Activated naive CD8-positive, alpha-beta T cell (primary cell): ENCODE measurements around the gene SKIC3.

Experiments used
- H3K27ac Mint-ChIP-seq: one replicate; pipeline ENCODE4 v1.8.0; 2021; ENCODE audit warnings: mixed read lengths
- H3K27me3 Mint-ChIP-seq: one replicate; pipeline ENCODE4 v1.8.0; 2021; ENCODE audit warnings: mixed read lengths
- H3K36me3 Mint-ChIP-seq: one replicate; pipeline ENCODE4 v1.8.0; 2021; ENCODE audit warnings: mixed read lengths
- H3K4me1 Mint-ChIP-seq: one replicate; pipeline ENCODE4 v1.8.0; 2021; ENCODE audit warnings: low read depth, mixed read lengths
- H3K4me3 Mint-ChIP-seq: one replicate; pipeline ENCODE4 v1.8.0; 2021; ENCODE audit warnings: mild to moderate bottlenecking, mixed read lengths
- H3K9me3 Mint-ChIP-seq: one replicate; pipeline ENCODE4 v1.8.0; 2021; ENCODE audit warnings: low read depth, mixed read lengths

SKIC3 gene

DNA sequence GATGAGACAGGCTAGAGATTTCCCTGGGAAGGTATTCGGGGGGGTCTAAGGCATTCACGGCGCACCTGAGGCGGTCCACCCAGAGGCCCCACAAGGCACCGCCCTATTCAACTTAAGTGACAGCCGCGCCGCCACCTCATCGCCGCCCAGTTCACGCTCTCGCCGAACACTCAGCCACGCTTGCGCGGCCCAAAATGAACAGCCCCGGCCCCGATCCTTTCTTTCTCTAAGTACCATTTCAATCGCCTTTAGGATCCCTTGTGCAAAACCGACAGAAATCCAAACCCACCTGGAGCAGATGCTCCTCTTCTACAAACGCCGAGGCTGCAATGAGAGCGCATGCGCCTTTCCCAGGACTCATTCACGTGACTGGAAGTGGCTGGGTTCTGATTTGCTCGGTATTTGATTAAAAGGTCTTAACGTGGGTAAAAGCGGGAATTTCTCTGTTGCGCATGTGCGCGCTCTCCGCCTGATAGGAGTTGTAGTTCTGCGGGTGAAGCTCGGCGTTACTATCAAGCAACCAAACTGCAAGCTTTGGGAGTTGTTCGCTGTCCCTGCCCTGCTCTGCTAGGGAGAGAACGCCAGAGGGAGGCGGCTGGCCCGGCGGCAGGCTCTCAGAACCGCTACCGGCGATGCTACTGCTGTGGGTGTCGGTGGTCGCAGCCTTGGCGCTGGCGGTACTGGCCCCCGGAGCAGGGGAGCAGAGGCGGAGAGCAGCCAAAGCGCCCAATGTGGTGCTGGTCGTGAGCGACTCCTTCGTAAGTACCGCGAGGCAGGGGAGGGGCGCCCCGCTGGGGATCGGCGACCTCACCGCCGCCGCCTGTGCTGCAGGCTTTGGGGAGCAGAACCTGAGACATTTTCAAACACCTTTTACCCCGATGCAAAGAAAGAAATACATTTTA lies at the start of gene SKIC3, which contains the start of gene ARSK:
TSS of gene SKIC3 (minus strand) at position 331 of the 902 bp plus-strand sequence. CDS start 7,827 bp downstream, outside the sequence.
TSS of gene ARSK (plus strand) at position 455 of the 902 bp plus-strand sequence. CDS start at position 633, 178 bp downstream.
- Mint-ChIP-seq H3K27ac (peak within 1 kb of the TSS; percentile 98), H3K4me3 (peak within 1 kb of the TSS; percentile 96), H3K4me1 (peaks cover 45% of the 10 kb centered on the region), H3K36me3 (peaks cover 8% of the 10 kb centered on the region), H3K27me3 (no peaks in the 10 kb centered on the region), H3K9me3 (no peaks in the 10 kb centered on the region)

DNA sequence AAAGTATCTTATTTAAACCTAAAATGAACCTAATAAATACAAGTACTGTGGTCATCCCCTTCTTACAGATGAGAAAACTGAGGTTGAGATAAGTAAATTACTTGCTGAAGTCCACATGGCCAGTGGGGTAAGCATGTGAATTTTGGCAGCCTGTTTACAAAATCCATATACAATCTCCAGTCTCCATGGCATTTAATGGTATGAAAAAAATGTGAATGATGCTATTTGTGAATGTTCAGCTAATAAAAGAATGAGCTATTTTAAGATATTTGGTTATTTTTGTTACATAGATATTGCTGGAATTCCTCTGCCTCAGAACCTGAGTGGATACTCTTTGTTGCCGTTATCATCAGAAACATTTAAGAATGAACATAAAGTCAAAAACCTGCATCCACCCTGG lies 45.8 kb upstream of the SKIC3 start:
- Mint-ChIP-seq H3K27me3 (no peaks in the 10 kb centered on the region), H3K27ac (no peak overlapping the region), H3K36me3 (peaks cover 10% of the 10 kb centered on the region), H3K9me3 (no peaks in the 10 kb centered on the region), H3K4me3 (no peak overlapping the region), H3K4me1 (no peaks in the 10 kb centered on the region)

DNA sequence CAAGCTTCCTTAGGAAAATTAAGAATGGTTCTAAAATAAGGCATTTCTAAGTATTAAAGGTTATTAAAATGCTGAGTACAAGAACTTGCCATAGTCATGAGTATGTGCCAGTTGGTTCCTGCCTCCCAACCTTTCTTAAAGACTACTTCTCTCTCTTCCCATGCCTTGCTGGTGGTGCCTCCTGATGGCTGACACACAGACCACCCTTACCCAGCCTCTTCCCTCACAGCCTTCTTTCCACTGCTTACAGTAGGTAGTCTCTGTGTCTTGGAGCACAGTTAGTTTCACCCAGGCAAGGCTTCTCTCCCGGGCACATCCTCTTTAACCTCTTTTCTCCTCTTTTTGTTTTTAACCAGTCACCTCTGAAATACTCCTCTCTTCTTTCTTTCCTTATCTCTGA lies 44.5 kb upstream of the SKIC3 start:
- Mint-ChIP-seq H3K27me3 (no peaks in the 10 kb centered on the region), H3K4me3 (no peak overlapping the region), H3K36me3 (peaks cover 10% of the 10 kb centered on the region), H3K4me1 (no peaks in the 10 kb centered on the region), H3K9me3 (no peaks in the 10 kb centered on the region), H3K27ac (no peak overlapping the region)

DNA sequence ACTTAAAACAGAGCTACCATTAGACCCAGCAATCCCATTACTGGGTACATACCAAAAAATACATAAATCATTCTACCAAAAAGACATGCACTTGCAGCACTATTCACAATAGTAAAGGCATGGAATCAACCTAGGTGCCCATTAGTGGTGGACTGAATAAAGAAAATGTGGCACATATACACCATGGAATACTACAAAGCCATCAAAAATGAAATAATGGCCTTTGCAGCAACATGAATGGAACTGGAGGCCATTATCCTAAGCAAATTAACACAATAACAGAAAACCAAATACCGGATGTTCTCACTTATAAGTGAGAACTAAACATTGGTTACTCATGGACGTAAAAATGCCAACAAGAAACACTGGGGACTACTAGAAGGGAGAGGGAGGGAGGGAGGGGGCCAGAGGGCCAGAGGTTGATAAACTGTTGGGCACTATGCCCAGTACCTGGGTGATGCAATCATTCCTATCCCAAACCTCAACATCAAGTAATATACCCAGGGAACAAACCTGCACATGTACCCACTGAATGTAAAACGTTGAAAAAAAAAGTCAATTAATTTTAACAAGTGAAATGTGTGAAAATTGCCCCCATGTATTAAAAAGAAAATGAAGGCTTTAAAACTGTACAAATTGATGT lies 40.6 kb upstream of the SKIC3 start:
- Mint-ChIP-seq H3K36me3 (peaks cover 11% of the 10 kb centered on the region), H3K27me3 (no peaks in the 10 kb centered on the region), H3K4me3 (no peak overlapping the region), H3K27ac (no peak overlapping the region), H3K9me3 (no peaks in the 10 kb centered on the region), H3K4me1 (peaks cover 17% of the 10 kb centered on the region)

DNA sequence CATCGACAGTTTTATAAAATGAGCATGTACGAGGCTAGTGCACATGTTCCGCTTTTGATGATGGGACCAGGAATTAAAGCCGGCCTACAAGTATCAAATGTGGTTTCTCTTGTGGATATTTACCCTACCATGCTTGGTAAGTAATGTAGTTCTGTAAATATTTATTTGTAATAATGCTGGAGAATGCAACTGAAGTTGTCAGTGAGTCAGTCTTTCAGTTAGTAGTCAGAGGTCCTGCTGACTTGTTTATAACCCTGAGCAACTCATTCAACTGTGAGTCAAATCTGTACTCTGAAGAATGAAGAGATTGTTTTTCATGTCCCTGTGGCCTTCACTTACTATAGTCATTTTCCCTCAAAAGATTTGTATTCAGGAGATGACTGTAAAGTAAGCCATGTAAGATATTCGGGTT lies 36.7 kb upstream of the SKIC3 start:
- H3K27me3 Mint-ChIP-seq: no peaks in the 10 kb centered on the region
- H3K4me1 Mint-ChIP-seq: peaks cover 22% of the 10 kb centered on the region
- peak overlapping the region; percentile 22 for H3K27ac Mint-ChIP-seq

DNA sequence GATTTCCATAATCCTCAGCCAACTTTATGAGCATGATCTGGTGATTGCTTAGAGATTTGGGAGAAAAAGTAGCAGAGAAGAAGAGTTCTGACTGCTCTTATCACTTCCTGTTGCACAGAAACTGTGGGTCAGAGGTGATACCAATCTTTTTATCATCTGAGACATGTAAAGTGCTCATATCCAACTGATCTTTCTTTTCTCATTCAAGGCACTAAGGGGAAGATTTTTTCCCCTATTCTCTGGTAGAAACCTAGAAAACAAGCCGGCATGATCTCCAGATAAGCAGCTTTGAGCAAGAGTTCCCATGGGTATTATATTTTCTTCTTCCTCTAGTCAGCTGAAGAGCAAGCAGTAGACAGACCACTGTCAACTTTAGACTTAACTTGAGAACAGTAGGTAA lies 36.1 kb upstream of the SKIC3 start:
- H3K27ac Mint-ChIP-seq: peak overlapping the region; percentile 59
- H3K27me3 Mint-ChIP-seq: no peaks in the 10 kb centered on the region
- H3K4me3 Mint-ChIP-seq: no peak overlapping the region
- H3K4me1 Mint-ChIP-seq: peaks cover 22% of the 10 kb centered on the region
- H3K36me3 Mint-ChIP-seq: peaks cover 11% of the 10 kb centered on the region
- no peaks in the 10 kb centered on the region for H3K9me3 Mint-ChIP-seq

More for the DNA sequence above, 36.7 kb upstream of the SKIC3 start:
- Mint-ChIP-seq H3K4me3 (no peak overlapping the region), H3K9me3 (no peaks in the 10 kb centered on the region), H3K36me3 (peaks cover 11% of the 10 kb centered on the region)

DNA sequence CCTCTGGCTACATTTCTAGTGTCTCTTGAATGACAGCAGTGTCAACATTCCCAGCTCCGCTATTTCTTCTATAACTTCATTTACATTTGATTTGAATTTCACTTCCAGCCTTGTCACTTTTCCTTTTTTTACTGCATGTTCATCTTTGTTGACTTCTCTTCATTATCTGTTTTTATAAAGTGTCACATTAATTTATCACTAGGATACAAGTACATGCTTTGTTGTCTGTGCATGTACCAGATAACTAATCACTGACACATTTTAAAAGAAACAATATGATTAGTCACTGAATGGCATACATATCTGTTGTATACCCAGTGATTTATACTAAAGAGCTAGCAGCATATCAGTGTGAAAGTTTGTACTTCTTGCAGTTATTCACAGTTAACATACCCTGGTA lies 29.2 kb upstream of the SKIC3 start:
- H3K4me3 Mint-ChIP-seq: no peak overlapping the region
- no peak overlapping the region for H3K27ac Mint-ChIP-seq
- H3K36me3 Mint-ChIP-seq: peaks cover 10% of the 10 kb centered on the region
- H3K9me3 Mint-ChIP-seq: no peaks in the 10 kb centered on the region
- no peaks in the 10 kb centered on the region for H3K27me3 Mint-ChIP-seq
- H3K4me1 Mint-ChIP-seq: no peaks in the 10 kb centered on the region

DNA sequence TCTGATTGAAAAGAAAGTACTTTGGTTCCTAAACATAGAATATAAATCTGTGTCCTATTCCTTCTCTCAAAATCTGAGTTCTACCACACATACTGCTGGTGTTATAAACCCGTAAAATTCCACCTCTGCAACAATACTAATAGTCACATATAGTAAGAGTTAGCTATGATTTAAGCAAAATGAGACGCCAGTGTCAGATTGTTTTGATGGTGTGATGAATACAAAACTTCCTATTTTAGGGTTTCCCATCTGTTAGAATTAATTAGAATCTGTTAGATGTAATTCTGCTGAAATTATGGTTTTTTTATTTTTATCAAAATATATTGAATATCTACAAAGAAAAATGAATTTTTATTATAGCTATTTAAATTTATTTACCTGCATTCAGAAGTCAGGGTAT lies 26.8 kb upstream of the SKIC3 start:
- Mint-ChIP-seq H3K9me3 (no peaks in the 10 kb centered on the region), H3K4me3 (no peak overlapping the region)

DNA sequence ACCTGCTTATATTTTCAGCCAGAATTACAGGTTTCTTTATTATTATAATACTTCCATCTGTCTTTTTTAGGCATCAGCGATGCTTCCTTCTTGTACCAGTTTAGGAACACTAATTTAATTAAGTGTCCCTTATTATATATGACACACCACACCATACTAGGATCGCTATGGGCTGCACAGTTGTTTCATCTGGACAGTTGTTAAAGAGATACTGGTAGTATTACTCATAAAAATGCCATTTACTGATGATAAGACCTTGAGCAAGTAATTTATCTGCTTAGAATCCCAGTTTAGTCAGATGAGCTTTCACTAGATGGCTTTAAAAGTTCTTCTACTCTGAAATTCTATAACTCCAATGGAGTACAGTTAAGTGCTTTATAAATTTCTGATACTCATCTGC lies 17.2 kb upstream of the SKIC3 start:
- no peaks in the 10 kb centered on the region for H3K27me3 Mint-ChIP-seq
- no peak overlapping the region for H3K27ac Mint-ChIP-seq
- H3K9me3 Mint-ChIP-seq: no peaks in the 10 kb centered on the region
- H3K4me3 Mint-ChIP-seq: no peak overlapping the region
- peaks cover 43% of the 10 kb centered on the region for H3K36me3 Mint-ChIP-seq
- no peaks in the 10 kb centered on the region for H3K4me1 Mint-ChIP-seq

More for the DNA sequence above, 26.8 kb upstream of the SKIC3 start:
- Mint-ChIP-seq H3K4me1 (no peaks in the 10 kb centered on the region), H3K27ac (no peak overlapping the region), H3K36me3 (peaks cover 8% of the 10 kb centered on the region), H3K27me3 (no peaks in the 10 kb centered on the region)

DNA sequence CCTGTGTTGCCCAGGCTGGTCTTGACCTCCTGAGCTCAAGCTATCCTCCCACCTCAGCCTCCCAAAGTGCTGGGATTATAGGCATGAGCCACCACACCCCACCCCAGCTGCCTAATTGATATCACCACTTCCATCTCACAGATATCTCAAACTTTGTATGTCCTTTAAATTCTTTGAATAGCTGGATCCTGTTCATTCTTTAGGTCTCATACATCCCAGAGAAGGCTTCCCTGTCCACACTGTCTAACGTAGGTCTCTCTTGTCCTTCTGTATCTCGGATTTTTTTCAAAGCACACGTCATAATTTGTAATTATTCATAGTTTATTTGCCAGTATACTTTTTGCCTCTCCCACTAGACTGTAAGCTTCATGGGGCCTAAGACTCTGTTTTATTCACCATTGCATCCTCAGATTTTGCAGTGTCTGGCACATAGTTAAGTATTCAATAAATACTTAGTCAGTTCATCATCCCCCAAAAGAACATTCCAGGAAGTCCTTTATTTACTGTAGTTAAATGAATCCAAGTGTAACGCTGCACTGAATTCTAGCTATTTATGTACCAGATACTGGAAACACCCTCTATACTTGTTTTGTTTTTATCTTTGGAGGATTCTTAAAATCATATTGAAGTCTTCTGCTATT lies 10.6 kb upstream of the SKIC3 start:
- Mint-ChIP-seq H3K36me3 (peaks cover 25% of the 10 kb centered on the region), H3K9me3 (no peaks in the 10 kb centered on the region), H3K27me3 (no peaks in the 10 kb centered on the region), H3K4me1 (no peaks in the 10 kb centered on the region), H3K27ac (no peak overlapping the region), H3K4me3 (no peak overlapping the region)

DNA sequence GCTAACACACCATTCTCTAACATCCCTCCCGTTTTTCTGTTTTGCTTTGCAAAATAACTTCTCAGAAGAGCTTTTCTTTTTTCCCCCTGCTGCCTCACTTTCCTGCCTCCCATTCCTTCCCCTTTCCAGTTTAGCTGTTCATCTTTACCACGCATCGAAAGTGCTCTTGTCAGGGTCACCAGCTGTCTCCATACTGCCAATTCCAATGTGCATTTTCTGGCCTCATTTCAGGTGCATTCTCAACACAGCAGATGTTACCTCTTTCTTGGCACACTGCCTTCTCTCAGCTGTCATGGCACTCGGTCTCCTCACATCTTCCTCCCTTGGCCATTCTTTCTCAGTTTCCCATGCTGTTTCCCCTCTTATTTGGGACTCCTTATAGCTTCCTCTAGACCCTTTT lies 9.7 kb upstream of the SKIC3 start:
- no peak overlapping the region for H3K27ac Mint-ChIP-seq
- H3K9me3 Mint-ChIP-seq: no peaks in the 10 kb centered on the region
- H3K4me3 Mint-ChIP-seq: no peak overlapping the region
- H3K4me1 Mint-ChIP-seq: no peaks in the 10 kb centered on the region
- H3K27me3 Mint-ChIP-seq: no peaks in the 10 kb centered on the region
- H3K36me3 Mint-ChIP-seq: peaks cover 19% of the 10 kb centered on the region

DNA sequence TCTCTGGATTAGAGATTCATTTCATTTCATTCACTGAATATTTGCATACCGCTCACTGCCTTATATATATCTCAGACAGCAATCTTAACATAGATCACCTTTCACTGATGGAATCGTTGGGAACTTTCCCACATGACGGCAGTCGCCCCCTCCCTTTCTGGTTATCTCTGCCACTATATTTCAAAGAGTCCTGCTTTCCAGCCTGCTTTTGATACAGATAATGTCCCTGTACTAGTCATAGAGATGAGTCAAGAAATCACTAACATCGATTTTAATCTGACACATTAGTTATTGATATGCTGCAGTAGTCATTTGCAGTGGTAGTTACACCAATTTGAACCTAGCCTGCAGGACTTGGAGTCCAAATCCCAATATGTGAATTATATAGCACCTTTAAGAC lies 8.6 kb upstream of the SKIC3 start:
- H3K4me1 Mint-ChIP-seq: no peaks in the 10 kb centered on the region
- H3K9me3 Mint-ChIP-seq: no peaks in the 10 kb centered on the region
- H3K4me3 Mint-ChIP-seq: no peak overlapping the region
- peaks cover 15% of the 10 kb centered on the region for H3K36me3 Mint-ChIP-seq
- no peaks in the 10 kb centered on the region for H3K27me3 Mint-ChIP-seq
- H3K27ac Mint-ChIP-seq: no peak overlapping the region

DNA sequence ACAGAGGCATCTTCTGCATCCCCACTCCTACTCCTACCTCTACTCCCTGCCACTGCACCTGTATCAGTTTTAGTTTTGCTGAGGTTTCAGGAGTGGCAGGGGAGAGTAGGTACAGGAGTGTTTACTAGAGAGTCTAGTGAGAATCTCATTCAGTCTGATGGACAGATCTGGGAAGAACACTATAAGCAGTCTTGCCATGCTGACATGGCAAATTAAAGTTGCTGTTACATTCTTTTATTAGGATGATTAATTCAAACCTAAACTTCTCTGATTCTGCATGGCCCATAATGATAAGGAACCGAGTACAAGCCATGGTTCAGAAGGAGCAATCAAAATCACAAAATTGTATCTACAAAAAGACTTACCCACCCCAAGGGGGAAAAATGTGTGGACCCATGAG lies 7.5 kb upstream of the SKIC3 start:
- H3K4me3 Mint-ChIP-seq: no peak overlapping the region
- no peaks in the 10 kb centered on the region for H3K27me3 Mint-ChIP-seq
- no peaks in the 10 kb centered on the region for H3K4me1 Mint-ChIP-seq
- no peak overlapping the region for H3K27ac Mint-ChIP-seq
- no peaks in the 10 kb centered on the region for H3K9me3 Mint-ChIP-seq
- peaks cover 6% of the 10 kb centered on the region for H3K36me3 Mint-ChIP-seq

DNA sequence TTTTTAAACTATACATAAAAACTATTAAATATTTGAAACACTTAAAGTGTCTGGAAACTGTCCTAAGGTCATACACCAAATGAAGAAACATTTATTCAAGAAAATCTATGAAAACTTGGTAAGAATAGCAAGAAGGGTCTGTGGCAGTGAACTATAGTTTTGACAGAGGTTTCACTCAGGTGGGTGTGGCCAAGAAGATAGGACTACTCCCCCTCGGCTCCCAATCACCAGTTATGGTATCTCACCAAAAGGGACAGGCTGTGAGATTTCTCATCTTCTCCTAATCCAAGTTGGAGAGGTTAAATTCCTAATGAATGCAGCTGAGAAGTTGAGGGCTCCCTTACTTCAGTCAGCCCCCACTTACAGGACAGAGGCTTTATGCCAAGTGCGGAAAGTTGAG lies 3.1 kb upstream of the SKIC3 start:
- Mint-ChIP-seq H3K27me3 (no peaks in the 10 kb centered on the region), H3K36me3 (no peaks in the 10 kb centered on the region), H3K9me3 (no peaks in the 10 kb centered on the region), H3K4me1 (peaks cover 26% of the 10 kb centered on the region), H3K27ac (no peak overlapping the region), H3K4me3 (no peak overlapping the region)

DNA sequence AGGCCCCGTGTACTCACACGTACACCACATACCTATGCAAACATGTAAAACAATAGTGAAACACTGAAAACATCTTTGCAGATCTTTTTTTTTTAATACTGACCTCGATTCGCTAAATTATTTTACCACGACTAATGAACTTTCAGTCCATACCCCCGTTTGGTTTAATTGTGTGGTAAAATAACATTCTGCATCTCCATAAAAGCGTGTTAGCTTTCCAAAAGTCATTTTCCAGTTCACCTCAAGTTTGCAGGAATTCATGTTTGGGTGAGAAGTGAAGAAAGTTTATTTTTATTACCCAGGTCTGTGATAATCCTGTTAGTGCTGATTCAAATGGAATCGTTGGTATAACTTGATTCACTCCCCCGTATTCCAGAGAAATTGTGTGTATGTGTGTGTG lies 776 bp upstream of the SKIC3 start:
- H3K4me1 Mint-ChIP-seq: peaks cover 43% of the 10 kb centered on the region
- H3K36me3 Mint-ChIP-seq: peaks cover 6% of the 10 kb centered on the region
- H3K9me3 Mint-ChIP-seq: no peaks in the 10 kb centered on the region
- H3K27me3 Mint-ChIP-seq: no peaks in the 10 kb centered on the region
- peak overlapping the region; percentile 96 for H3K4me3 Mint-ChIP-seq
- peak overlapping the region; percentile 98 for H3K27ac Mint-ChIP-seq
